Stromal cell of bone marrow (primary cell): ENCODE measurements around the gene MDM2.

ENCODE experiments used
- DNase-seq: peaks from one replicate; pipeline ENCODE4 v3.0.0-alpha.2; 2012; ENCODE audit warnings: low read depth

MDM2 gene

GRCh38 chr12:68853396-68854077, 45.6 kb downstream of the MDM2 start:
- no peak for DNase-seq

GRCh38 chr12:68854078-68854468, 46.1 kb downstream of the MDM2 start:
- no peak for DNase-seq

GRCh38 chr12:68854554-68854953, 46.6 kb downstream of the MDM2 start:
- no peak for DNase-seq

GRCh38 chr12:68855111-68855510, 47.1 kb downstream of the MDM2 start:
- no peak for DNase-seq

- DNase-seq: no peak
These were observed 47.8 kb downstream of the MDM2 start for GRCh38 chr12:68855771-68856170.

- no peak for DNase-seq
These were observed 48.5 kb downstream of the MDM2 start for GRCh38 chr12:68856510-68856909.

- no peak for DNase-seq
These were observed 53.9 kb downstream of the MDM2 start for GRCh38 chr12:68861890-68862289.

- DNase-seq: no peak
These were observed 55.3 kb downstream of the MDM2 start for GRCh38 chr12:68863109-68863770.

GRCh38 chr12:68863886-68864454, 56.0 kb downstream of the MDM2 start:
- peak; percentile 31 for DNase-seq

GRCh38 chr12:68864604-68865003, 56.6 kb downstream of the MDM2 start:
- DNase-seq: no peak

- DNase-seq: no peak
These were observed 57.6 kb downstream of the MDM2 start for GRCh38 chr12:68865399-68866164.

- DNase-seq: no peak
These were observed 59.0 kb downstream of the MDM2 start for GRCh38 chr12:68866950-68867349.

GRCh38 chr12:68867606-68868005, 59.6 kb downstream of the MDM2 start:
- no peak for DNase-seq

- DNase-seq: no peak
These were observed 60.2 kb downstream of the MDM2 start for GRCh38 chr12:68868043-68868790.

- DNase-seq: no peak
These were observed 62.0 kb downstream of the MDM2 start for GRCh38 chr12:68870011-68870410.

- DNase-seq: no peak
These were observed 62.5 kb downstream of the MDM2 start for GRCh38 chr12:68870443-68870842.

- DNase-seq: no peak
These were observed 63.4 kb downstream of the MDM2 start for GRCh38 chr12:68871396-68871795.

GRCh38 chr12:68871921-68872320, 63.9 kb downstream of the MDM2 start:
- DNase-seq: no peak

GRCh38 chr12:68873316-68873715, 65.3 kb downstream of the MDM2 start:
- no peak for DNase-seq

GRCh38 chr12:68876461-68876860, 68.5 kb downstream of the MDM2 start:
- no peak for DNase-seq

- DNase-seq: no peak
These were observed 69.6 kb downstream of the MDM2 start for GRCh38 chr12:68877583-68877982.

GRCh38 chr12:68878283-68878682, 70.3 kb downstream of the MDM2 start:
- DNase-seq: no peak
